ENCODE data around the gene DDA1.

The DDA1 gene

DNA sequence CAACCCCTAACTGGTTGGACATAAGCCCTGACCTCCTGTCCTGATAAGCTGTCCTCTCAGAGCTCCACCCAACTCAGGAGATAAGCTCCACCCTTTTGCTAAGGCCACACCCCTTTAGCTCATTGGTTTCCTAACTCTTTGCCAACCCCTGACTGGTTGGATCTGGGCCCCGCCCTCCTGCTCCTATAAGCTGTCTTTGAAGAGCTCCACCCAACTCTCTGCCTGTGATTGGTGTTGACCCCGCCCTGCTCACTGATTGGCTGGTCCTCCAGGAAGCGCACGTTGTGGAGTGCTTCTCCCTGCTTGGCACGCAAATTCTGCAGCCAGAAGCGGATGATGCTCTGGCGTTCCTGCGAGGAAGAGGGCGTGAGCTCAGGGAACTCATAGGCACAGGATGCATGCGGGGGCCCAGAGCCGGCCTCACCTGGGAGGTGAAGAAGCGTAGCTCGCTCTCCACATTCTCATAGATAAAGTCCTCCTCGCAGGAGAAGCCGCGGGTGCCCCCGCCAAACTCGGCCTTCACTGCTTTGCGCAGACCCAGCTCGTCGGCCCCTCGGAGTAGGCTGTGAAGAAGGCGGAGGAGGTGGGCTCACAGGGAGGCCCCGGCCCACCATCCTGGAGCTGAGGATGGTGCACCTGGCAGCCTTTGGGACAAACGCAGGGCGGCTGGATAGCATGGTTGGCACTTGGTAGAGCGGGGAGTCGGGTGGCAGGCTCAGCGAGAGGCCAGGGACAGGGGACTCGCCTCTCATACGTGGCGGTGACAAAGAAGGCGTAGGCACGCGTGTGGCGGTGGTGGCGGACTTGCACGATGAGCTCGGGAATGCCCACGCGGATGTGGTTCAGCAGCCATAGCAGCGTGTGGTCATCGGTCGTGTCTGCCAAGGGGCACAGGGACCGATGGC lies 23.6 kb downstream of the DDA1 start (continued):
- TF ChIP-seq, protein P1, sequence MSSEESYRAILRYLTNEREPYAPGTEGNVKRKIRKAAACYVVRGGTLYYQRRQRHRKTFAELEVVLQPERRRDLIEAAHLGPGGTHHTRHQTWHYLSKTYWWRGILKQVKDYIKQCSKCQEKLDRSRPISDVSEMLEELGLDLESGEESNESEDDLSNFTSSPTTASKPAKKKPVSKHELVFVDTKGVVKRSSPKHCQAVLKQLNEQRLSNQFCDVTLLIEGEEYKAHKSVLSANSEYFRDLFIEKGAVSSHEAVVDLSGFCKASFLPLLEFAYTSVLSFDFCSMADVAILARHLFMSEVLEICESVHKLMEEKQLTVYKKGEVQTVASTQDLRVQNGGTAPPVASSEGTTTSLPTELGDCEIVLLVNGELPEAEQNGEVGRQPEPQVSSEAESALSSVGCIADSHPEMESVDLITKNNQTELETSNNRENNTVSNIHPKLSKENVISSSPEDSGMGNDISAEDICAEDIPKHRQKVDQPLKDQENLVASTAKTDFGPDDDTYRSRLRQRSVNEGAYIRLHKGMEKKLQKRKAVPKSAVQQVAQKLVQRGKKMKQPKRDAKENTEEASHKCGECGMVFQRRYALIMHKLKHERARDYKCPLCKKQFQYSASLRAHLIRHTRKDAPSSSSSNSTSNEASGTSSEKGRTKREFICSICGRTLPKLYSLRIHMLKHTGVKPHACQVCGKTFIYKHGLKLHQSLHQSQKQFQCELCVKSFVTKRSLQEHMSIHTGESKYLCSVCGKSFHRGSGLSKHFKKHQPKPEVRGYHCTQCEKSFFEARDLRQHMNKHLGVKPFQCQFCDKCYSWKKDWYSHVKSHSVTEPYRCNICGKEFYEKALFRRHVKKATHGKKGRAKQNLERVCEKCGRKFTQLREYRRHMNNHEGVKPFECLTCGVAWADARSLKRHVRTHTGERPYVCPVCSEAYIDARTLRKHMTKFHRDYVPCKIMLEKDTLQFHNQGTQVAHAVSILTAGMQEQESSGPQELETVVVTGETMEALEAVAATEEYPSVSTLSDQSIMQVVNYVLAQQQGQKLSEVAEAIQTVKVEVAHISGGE (tag by site-specific recombination; conservative IDR thresholded peaks at IDR 0.05; ENCODE audit: low read depth): no peak
- TF ChIP-seq ZNF341 (tag by site-specific recombination; IDR thresholded peaks at IDR 0.05; ENCODE audit: low read depth): no peak

DNA sequence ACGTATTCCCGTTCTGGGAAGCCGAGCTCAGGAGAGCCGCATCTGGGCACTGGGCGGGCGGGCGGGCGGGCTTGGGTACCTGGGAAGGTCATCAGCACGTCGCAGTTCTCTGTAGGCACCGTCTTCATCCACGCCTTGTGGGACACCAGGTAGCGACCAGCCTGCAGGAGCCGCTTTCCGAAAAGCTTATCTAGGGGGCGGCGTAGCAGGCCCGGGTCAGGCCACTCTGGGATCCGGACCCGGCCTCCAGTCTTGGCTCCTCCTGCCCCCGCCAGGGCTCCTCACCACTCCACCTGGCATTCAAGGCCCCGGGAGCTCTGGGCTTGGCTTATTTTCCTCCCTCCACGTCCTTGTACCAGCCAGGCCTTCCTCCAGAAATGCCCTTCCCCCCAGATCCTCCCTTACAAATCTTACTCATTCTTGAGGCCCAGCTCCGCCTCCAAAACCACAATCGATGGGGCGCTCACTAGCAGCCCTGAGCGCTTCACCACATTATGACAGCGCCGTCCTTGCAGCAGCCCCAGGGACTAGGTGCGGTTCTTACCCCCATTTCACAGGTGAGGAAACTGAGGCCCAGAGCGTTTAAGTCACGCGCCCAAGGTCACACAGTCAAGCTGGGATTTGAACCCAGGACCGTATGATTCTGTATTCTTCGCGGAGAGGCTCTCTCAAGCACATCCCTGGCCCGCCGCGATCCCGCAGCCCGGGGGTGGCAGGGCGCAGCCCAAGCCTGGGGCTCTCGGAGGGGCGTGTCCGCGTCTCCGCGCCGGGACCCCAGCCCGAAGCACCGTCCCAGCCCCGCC lies 24.4 kb downstream of the DDA1 start:
- Histone ChIP-seq H3K4me1 (ENCODE audit: control insufficient read depth, insufficient read depth, low read length) (peaks cover 8% of the 10 kb centered on the region), H3K9me3 (ENCODE audit: control insufficient read depth, insufficient read depth, low read depth, low read length) (no peaks in the 10 kb centered on the region), H3K27ac (ENCODE audit: extremely low read depth, low read depth, low read length) (peak overlapping the region; percentile 57; the same call in 1 of the 2 replicates), H3K36me3 (ENCODE audit: control insufficient read depth in 2 of 2, insufficient read depth in 1 of 2, low read length in 2 of 2) (peaks cover 0 to 24% of the 10 kb centered on the region in 2 experiments; a peak in 2 of 3 replicates), H3K4me3 (ENCODE audit: low read depth, low read length) (peak overlapping the region; percentile 72)
- ChIA-PET POLR2A (interaction anchor here (0.6 to 7.6 kb wide), 11 partner anchors 9 to 202 kb away, joined by 3 to 64 read pairs (median 8); partner anchors contain the start of genes ABHD8, BABAM1, DDA1 and MRPL34), CTCF (interaction anchor here (0.6 to 2.4 kb wide), 12 partner anchors 13 to 999 kb away, joined by 3 to 9 read pairs (median 4); partner anchors contain the start of gene MRPL34)
- TF ChIP-seq, protein P2, sequence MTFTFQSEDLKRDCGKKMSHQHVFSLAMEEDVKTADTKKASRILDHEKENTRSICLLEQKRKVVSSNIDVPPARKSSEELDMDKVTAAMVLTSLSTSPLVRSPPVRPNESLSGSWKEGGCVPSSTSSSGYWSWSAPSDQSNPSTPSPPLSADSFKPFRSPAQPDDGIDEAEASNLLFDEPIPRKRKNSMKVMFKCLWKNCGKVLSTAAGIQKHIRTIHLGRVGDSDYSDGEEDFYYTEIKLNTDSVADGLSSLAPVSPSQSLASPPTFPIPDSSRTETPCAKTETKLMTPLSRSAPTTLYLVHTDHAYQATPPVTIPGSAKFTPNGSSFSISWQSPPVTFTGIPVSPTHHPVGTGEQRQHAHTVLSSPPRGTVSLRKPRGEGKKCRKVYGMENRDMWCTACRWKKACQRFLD (tag by site-specific recombination; IDR thresholded peaks at IDR 0.05): no peak
- no peak for TF ChIP-seq ZNF23 (tag by site-specific recombination; IDR thresholded peaks at IDR 0.05; ENCODE audit: borderline replicate concordance)
- no peak for TF ChIP-seq ZNF792 (tag by site-specific recombination; IDR thresholded peaks at IDR 0.05)
- no peak for TF ChIP-seq ZNF19 (tag by site-specific recombination; IDR thresholded peaks at IDR 0.05; ENCODE audit: low read depth)
- TF ChIP-seq ZNF335 (tag by site-specific recombination; conservative IDR thresholded peaks at IDR 0.05): no peak
- TF ChIP-seq ZNF112 (tag by site-specific recombination; IDR thresholded peaks at IDR 0.05): no peak
- TF ChIP-seq ZNF114 (tag by site-specific recombination; IDR thresholded peaks at IDR 0.05): no peak
- TF ChIP-seq ZNF138 (tag by site-specific recombination; IDR thresholded peaks at IDR 0.05; ENCODE audit: borderline replicate concordance): no peak
- no peak for TF ChIP-seq RBAK (tag by site-specific recombination; IDR thresholded peaks at IDR 0.05)
- TF ChIP-seq, protein P3, sequence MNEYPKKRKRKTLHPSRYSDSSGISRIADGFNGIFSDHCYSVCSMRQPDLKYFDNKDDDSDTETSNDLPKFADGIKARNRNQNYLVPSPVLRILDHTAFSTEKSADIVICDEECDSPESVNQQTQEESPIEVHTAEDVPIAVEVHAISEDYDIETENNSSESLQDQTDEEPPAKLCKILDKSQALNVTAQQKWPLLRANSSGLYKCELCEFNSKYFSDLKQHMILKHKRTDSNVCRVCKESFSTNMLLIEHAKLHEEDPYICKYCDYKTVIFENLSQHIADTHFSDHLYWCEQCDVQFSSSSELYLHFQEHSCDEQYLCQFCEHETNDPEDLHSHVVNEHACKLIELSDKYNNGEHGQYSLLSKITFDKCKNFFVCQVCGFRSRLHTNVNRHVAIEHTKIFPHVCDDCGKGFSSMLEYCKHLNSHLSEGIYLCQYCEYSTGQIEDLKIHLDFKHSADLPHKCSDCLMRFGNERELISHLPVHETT (tag by site-specific recombination; IDR thresholded peaks at IDR 0.05): peak; percentile 86
- no peak for TF ChIP-seq ZNF223 (tag by site-specific recombination; IDR thresholded peaks at IDR 0.05)
- peak; percentile 57; the same call in 1 of the 2 replicates for TF ChIP-seq ZNF394 (tag by site-specific recombination; IDR thresholded peaks at IDR 0.05; ENCODE audit: borderline replicate concordance)
- TF ChIP-seq ZNF660 (tag by site-specific recombination; IDR thresholded peaks at IDR 0.05): no peak
- TF ChIP-seq, protein P4, sequence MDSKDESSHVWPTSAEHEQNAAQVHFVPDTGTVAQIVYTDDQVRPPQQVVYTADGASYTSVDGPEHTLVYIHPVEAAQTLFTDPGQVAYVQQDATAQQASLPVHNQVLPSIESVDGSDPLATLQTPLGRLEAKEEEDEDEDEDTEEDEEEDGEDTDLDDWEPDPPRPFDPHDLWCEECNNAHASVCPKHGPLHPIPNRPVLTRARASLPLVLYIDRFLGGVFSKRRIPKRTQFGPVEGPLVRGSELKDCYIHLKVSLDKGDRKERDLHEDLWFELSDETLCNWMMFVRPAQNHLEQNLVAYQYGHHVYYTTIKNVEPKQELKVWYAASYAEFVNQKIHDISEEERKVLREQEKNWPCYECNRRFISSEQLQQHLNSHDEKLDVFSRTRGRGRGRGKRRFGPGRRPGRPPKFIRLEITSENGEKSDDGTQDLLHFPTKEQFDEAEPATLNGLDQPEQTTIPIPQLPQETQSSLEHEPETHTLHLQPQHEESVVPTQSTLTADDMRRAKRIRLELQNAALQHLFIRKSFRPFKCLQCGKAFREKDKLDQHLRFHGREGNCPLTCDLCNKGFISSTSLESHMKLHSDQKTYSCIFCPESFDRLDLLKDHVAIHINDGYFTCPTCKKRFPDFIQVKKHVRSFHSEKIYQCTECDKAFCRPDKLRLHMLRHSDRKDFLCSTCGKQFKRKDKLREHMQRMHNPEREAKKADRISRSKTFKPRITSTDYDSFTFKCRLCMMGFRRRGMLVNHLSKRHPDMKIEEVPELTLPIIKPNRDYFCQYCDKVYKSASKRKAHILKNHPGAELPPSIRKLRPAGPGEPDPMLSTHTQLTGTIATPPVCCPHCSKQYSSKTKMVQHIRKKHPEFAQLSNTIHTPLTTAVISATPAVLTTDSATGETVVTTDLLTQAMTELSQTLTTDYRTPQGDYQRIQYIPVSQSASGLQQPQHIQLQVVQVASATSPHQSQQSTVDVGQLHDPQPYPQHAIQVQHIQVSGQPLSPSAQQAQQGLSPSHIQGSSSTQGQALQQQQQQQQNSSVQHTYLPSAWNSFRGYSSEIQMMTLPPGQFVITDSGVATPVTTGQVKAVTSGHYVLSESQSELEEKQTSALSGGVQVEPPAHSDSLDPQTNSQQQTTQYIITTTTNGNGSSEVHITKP (tag by site-specific recombination; IDR thresholded peaks at IDR 0.05): peak; percentile 69
- no peak for TF ChIP-seq ZNF747 (tag by site-specific recombination; IDR thresholded peaks at IDR 0.05)
- TF ChIP-seq, protein P5, sequence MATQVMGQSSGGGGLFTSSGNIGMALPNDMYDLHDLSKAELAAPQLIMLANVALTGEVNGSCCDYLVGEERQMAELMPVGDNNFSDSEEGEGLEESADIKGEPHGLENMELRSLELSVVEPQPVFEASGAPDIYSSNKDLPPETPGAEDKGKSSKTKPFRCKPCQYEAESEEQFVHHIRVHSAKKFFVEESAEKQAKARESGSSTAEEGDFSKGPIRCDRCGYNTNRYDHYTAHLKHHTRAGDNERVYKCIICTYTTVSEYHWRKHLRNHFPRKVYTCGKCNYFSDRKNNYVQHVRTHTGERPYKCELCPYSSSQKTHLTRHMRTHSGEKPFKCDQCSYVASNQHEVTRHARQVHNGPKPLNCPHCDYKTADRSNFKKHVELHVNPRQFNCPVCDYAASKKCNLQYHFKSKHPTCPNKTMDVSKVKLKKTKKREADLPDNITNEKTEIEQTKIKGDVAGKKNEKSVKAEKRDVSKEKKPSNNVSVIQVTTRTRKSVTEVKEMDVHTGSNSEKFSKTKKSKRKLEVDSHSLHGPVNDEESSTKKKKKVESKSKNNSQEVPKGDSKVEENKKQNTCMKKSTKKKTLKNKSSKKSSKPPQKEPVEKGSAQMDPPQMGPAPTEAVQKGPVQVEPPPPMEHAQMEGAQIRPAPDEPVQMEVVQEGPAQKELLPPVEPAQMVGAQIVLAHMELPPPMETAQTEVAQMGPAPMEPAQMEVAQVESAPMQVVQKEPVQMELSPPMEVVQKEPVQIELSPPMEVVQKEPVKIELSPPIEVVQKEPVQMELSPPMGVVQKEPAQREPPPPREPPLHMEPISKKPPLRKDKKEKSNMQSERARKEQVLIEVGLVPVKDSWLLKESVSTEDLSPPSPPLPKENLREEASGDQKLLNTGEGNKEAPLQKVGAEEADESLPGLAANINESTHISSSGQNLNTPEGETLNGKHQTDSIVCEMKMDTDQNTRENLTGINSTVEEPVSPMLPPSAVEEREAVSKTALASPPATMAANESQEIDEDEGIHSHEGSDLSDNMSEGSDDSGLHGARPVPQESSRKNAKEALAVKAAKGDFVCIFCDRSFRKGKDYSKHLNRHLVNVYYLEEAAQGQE (tag by site-specific recombination; IDR thresholded peaks at IDR 0.05): no peak

Data from HEK293 (cell line).